Measurements from ENCODE around the gene GALNT17.

- TF ChIP-seq GATA3 (IDR thresholded peaks at IDR 0.05; ENCODE audit: low read depth, low read length) (no peak), GATA2 (IDR thresholded peaks at IDR 0.05; ENCODE audit: low read depth, low read length) (no peak)
Measured at GRCh38 chr7:71612911-71613310, 481.0 kb downstream of the GALNT17 start.

Data from SH-SY5Y (cell line).